HG02571 (cell line): ENCODE results near the gene KLK4.

Experiments
- ATAC-seq: cut with Tn5 transposase; IDR thresholded peaks from one replicate; pipeline ENCODE4 v1.9.1; 2021; ENCODE audit warnings: mild to moderate bottlenecking, moderate library complexity; ENCODE audit not compliant: unreplicated experiment

The KLK4 gene

DNA sequence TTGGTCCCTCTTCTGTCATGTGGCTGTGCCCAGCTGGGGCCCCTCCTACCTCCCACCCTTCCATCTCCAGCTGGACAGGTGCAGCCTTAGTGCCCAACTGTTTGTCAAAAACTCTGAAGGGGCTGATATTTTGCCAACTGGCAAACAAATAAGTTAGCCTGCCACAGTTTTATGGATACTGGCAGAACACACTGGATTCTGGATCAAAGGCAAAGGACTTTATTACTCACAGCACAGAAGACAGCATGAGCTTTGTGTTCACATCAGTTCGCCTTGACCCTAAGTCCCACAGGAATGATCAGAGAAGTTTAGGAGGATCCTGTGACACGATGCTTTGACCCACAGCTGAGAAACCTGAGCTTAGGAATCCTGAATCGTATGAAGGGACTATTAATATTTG is 21.6 kb downstream of the KLK4 start:
- ATAC-seq, result no peak

DNA sequence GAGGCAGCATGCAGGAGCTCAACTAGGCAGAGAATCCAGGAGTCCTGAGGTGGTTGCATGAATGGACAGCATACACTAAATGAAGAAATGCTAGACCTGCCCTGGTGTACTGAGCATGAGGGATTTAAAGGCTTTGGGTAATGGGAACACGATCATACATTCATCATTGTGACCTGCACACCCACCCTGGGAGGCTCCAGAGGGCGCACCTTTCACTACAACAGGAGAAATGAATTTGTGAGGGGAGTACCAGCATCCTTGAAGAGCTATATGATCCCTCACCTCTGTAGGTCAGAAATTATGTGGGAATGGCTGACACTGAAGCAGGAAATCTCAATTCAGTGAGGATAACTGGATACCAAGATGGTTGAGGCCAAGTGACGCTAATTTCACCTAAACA is 29.0 kb downstream of the KLK4 start:
- no peak for ATAC-seq

DNA sequence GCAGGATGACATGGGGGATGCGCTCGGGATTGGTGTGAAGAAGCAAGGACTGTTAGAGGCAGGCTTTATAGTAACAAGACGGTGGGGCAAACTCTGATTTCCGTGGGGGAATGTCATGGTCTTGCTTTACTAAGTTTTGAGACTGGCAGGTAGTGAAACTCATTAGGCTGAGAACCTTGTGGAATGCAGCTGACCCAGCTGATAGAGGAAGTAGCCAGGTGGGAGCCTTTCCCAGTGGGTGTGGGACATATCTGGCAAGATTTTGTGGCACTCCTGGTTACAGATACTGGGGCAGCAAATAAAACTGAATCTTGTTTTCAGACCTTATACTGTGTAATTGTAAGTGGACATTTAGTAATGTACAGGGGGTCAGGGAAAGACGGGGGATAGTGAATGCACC is 31.0 kb downstream of the KLK4 start:
- ATAC-seq, result no peak

DNA sequence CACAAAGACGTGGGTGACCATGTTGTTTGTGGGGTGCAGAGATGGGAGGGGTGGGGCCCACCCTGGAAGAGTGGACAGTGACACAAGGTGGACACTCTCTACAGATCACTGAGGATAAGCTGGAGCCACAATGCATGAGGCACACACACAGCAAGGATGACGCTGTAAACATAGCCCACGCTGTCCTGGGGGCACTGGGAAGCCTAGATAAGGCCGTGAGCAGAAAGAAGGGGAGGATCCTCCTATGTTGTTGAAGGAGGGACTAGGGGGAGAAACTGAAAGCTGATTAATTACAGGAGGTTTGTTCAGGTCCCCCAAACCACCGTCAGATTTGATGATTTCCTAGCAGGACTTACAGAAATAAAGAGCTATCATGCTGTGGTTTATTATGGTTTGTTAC is 32.3 kb downstream of the KLK4 start:
- ATAC-seq, result no peak

DNA sequence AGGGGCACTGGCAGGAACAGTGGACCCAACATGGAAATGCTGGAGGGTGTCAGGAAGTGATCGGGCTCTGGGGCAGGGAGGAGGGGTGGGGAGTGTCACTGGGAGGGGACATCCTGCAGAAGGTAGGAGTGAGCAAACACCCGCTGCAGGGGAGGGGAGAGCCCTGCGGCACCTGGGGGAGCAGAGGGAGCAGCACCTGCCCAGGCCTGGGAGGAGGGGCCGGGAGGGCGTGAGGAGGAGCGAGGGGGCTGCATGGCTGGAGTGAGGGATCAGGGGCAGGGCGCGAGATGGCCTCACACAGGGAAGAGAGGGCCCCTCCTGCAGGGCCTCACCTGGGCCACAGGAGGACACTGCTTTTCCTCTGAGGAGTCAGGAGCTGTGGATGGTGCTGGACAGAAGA is 33.9 kb downstream of the KLK4 start:
- ATAC-seq, result no peak

DNA sequence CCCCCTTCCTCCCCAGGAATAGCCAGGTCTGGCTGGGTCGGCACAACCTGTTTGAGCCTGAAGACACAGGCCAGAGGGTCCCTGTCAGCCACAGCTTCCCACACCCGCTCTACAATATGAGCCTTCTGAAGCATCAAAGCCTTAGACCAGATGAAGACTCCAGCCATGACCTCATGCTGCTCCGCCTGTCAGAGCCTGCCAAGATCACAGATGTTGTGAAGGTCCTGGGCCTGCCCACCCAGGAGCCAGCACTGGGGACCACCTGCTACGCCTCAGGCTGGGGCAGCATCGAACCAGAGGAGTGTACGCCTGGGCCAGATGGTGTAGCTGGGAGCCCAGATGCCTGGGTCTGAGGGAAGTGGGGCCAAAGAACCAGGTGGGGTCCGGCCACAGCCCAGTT is 34.7 kb downstream of the KLK4 start:
- ATAC-seq, result no peak

DNA sequence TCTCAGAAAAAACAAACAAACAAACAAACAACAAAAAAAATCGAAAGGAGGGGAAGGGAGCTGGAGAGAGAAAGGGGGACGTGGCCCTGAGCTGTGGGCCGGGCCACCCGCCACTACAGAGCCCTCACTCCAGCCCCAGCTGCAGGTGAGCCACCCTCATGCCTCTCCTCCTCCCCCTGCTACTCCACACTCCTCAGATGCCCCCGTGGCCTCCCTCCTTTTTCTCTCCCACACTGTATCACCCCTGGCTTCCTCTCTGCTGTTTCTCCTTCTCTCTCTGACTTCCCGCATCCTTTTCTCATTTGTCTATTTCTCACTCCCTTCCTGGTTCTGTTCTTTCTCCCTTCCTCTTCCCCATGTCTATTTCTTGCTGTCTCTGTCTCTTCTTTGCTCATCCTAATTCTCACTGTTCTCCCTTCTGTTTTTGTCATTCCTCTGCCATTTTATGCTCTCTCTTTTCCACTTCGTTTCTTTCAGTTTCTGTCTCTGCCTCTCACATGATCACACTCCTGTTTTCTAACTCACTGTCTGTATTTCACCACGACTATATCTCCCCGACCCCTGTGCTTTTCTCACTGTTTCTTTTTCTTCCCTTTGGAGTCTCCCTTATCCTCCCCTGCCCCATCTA is 35.3 kb downstream of the KLK4 start:
- ATAC-seq, result no peak

DNA sequence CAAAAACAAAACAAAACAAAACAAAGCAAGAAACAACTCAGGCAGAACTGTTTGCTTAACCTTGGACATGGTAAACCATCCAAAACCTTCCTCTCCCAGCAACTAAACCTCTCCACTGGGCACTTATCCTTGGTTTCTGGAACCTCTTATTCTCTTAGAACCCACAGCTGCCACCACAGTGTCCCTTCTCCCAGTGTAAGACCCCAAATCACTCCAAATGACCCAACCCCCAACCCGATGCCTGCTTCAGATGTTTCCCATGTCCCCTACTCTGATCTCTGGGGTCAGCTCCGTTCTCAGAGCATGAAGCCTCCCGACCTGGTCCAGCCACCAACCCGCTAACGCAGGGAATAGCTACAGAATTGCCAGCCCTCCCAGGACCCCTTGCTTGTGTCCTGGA is 37.0 kb downstream of the KLK4 start:
- no peak for ATAC-seq

DNA sequence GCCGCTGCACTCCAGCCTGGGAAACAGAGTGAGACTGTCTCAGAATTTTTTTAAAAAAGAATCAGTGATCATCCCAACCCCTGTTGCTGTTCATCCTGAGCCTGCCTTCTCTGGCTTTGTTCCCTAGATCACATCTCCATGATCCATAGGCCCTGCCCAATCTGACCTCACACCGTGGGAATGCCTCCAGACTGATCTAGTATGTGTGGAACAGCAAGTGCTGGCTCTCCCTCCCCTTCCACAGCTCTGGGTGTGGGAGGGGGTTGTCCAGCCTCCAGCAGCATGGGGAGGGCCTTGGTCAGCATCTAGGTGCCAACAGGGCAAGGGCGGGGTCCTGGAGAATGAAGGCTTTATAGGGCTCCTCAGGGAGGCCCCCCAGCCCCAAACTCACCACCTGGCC is 38.1 kb downstream of the KLK4 start, which contains the start of gene KLK2:
KLK2 (plus strand) TSS at position 384 of the 400 bp plus-strand sequence. CDS start 35 bp downstream, outside the sequence.
- no peak for ATAC-seq

DNA sequence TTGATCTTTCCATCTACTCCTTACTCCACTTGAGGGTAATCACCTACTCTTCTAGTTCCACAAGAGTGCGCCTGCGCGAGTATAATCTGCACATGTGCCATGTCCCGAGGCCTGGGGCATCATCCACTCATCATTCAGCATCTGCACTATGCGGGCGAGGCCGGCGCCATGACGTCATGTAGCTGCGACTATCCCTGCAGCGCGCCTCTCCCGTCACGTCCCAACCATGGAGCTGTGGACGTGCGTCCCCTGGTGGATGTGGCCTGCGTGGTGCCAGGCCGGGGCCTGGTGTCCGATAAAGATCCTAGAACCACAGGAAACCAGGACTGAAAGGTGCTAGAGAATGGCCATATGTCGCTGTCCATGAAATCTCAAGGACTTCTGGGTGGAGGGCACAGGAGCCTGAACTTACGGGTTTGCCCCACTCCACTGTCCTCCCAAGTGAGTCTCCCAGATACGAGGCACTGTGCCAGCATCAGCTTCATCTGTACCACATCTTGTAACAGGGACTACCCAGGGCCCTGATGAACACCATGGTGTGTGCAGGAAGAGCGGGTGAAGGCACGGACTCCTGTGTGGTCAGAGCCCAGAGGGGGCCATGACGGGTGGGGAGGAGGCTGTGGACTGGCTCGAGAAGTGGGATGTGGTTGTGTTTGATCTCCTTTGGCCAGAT is 40.6 kb downstream of the KLK4 start:
- ATAC-seq, result no peak

DNA sequence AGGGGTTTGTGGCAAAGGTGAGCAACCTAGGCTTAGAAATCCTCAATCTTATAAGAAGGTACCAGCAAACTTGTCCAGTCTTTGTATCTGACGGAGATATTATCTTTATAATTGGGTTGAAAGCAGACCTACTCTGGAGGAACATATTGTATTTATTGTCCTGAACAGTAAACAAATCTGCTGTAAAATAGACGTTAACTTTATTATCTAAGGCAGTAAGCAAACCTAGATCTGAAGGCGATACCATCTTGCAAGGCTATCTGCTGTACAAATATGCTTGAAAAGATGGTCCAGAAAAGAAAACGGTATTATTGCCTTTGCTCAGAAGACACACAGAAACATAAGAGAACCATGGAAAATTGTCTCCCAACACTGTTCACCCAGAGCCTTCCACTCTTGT is 41.7 kb downstream of the KLK4 start:
- no peak for ATAC-seq

DNA sequence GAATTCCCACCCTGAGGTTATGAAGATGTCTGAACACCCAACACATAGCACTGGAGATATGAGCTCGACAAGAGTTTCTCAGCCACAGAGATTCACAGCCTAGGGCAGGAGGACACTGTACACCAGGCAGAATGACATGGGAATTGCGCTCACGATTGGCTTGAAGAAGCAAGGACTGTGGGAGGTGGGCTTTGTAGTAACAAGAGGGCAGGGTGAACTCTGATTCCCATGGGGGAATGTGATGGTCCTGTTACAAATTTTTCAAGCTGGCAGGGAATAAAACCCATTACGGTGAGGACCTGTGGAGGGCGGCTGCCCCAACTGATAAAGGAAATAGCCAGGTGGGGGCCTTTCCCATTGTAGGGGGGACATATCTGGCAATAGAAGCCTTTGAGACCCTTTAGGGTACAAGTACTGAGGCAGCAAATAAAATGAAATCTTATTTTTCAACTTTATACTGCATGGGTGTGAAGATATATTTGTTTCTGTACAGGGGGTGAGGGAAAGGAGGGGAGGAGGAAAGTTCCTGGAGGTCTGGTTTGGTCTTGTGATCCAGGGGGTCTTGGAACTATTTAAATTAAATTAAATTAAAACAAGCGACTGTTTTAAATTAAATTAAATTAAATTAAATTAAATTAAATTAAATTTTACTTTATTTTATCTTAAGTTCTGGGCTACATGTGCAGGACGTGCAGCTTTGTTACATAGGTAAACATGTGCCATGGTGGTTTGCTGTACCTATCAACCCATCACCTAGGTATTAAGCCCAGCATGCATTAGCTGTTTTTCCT is 49.5 kb downstream of the KLK4 start:
- no peak for ATAC-seq

DNA sequence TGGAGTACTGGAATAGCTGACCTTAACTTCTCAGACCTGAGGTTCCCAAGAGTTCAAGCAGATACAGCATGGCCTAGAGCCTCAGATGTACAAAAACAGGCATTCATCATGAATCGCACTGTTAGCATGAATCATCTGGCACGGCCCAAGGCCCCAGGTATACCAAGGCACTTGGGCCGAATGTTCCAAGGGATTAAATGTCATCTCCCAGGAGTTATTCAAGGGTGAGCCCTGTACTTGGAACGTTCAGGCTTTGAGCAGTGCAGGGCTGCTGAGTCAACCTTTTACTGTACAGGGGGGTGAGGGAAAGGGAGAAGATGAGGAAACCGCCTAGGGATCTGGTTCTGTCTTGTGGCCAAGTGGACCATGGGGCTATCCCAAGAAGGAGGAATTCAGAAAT is 50.2 kb downstream of the KLK4 start:
- no peak for ATAC-seq

DNA sequence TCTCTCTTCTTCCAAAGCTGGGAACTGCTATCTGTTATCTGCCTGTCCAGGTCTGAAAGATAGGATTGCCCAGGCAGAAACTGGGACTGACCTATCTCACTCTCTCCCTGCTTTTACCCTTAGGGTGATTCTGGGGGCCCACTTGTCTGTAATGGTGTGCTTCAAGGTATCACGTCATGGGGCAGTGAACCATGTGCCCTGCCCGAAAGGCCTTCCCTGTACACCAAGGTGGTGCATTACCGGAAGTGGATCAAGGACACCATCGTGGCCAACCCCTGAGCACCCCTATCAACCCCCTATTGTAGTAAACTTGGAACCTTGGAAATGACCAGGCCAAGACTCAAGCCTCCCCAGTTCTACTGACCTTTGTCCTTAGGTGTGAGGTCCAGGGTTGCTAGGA is 51.3 kb downstream of the KLK4 start:
- no peak for ATAC-seq

DNA sequence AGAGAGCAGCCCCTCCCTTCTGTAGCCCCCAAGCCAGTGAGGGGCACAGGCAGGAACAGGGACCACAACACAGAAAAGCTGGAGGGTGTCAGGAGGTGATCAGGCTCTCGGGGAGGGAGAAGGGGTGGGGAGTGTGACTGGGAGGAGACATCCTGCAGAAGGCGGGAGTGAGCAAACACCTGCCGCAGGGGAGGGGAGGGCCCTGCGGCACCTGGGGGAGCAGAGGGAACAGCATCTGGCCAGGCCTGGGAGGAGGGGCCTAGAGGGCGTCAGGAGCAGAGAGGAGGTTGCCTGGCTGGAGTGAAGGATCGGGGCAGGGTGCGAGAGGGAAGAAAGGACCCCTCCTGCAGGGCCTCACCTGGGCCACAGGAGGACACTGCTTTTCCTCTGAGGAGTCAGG is 52.3 kb downstream of the KLK4 start:
- no peak for ATAC-seq

DNA sequence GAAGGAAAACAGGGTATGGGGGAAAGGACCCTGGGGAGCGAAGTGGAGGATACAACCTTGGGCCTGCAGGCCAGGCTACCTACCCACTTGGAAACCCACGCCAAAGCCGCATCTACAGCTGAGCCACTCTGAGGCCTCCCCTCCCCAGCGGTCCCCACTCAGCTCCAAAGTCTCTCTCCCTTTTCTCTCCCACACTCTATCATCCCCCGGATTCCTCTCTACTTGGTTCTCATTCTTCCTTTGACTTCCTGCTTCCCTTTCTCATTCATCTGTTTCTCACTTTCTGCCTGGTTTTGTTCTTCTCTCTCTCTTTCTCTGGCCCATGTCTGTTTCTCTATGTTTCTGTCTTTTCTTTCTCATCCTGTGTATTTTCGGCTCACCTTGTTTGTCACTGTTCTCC is 53.8 kb downstream of the KLK4 start:
- no peak for ATAC-seq
